H1 (cell line): ENCODE results near the gene VASN. TPM values are rescaled to one million over a fixed set of nuclear protein-coding genes. Genes with fewer than 3 reads are reported as not detected.

Experiments
- CBX5 ChIP-seq: fragments of 300-800, 300-1000 bp; sonication (generic); IDR thresholded peaks from 2 replicates; pipeline ENCODE4 v1.7.1; 2016; ENCODE audit warnings: antibody characterized with exemption, low read length, low read depth
- CHD7 ChIP-seq: fragments of 300-600 bp; sonication (generic); IDR thresholded peaks from 2 replicates; pipeline ENCODE4 v1.7.1; 2012; ENCODE audit warnings: low read length, moderate library complexity, mild to moderate bottlenecking, inconsistent platforms; ENCODE audit not compliant: insufficient replicate concordance
- CTBP2 ChIP-seq: IDR thresholded peaks from 2 replicates; pipeline ENCODE4 v1.7.0; 2011; ENCODE audit warnings: borderline replicate concordance, mild to moderate bottlenecking, moderate library complexity, mixed read lengths, low read length; ENCODE audit not compliant: insufficient read depth, insufficient read length
- HDAC6 ChIP-seq: IDR thresholded peaks from one replicate; pipeline ENCODE4 v1.7.1; 2012; ENCODE audit warnings: low read depth, mild to moderate bottlenecking, inconsistent platforms, low read length, moderate library complexity
- SAP30 ChIP-seq: fragments of 300-600 bp; sonication (generic); IDR thresholded peaks from 2 replicates; pipeline ENCODE4 v1.7.1; 2012; ENCODE audit warnings: low read length, moderate library complexity, mild to moderate bottlenecking, inconsistent platforms; ENCODE audit not compliant: insufficient read depth, insufficient replicate concordance
- SIN3A ChIP-seq, 2 experiments: IDR thresholded peaks in 1 of 2; conservative IDR thresholded peaks in 1 of 2; 2 replicates each; pipeline ENCODE4 v1.6.1; 2011 to 2012; ENCODE audit warnings: low read length in 2 of 2, improper control_type of control experiment in 1 of 2, low read depth in 1 of 2, mild to moderate bottlenecking in 1 of 2
- SIX5 ChIP-seq: IDR thresholded peaks from 2 replicates; pipeline ENCODE4 v1.6.1; 2011; ENCODE audit warnings: mild to moderate bottlenecking, low read depth, low read length
- polyA plus RNA-seq, 7 experiments: library from polyadenylated mRNA; depleted of rRNA in 3 of 7; stranded (reverse) in 5 of 7; unstranded in 2 of 7; fragments of >200 nt in 5 of 7; fragments of 200-250 nt in 2 of 7; gene quantifications; 1 replicate in 5 of 7; 2 replicates in 1 of 7; 4 replicates in 1 of 7; pipeline versions ENCODE4 v1.2.1 to v1.2.3, GENCODE V29; 2011 to 2013; ENCODE audit warnings: missing spikeins in 2 of 7, mixed read lengths in 2 of 7
- total RNA-seq: library from RNA; stranded (reverse); fragmentation: NEBNext Ultra II Directional; extraction: Animal tissue kit (Norgen Biotek cat#: 25700); gene quantifications from 2 replicates; pipeline ENCODE4 v1.2.1, GENCODE V29; 2021
- TF ChIP-seq, protein P1 (sequence below): IDR thresholded peaks from 2 replicates; pipeline ENCODE4 v1.6.1; 2011; ENCODE audit warnings: low read depth, mild to moderate bottlenecking, low read length; ENCODE audit not compliant: insufficient read depth

VASN gene
- total and polyA plus RNA-seq, 2 of the 8 experiments (the other 6 are each of a cell fraction or from before 2014, with no cell fraction given), result 9.6 to 11.3 TPM

DNA sequence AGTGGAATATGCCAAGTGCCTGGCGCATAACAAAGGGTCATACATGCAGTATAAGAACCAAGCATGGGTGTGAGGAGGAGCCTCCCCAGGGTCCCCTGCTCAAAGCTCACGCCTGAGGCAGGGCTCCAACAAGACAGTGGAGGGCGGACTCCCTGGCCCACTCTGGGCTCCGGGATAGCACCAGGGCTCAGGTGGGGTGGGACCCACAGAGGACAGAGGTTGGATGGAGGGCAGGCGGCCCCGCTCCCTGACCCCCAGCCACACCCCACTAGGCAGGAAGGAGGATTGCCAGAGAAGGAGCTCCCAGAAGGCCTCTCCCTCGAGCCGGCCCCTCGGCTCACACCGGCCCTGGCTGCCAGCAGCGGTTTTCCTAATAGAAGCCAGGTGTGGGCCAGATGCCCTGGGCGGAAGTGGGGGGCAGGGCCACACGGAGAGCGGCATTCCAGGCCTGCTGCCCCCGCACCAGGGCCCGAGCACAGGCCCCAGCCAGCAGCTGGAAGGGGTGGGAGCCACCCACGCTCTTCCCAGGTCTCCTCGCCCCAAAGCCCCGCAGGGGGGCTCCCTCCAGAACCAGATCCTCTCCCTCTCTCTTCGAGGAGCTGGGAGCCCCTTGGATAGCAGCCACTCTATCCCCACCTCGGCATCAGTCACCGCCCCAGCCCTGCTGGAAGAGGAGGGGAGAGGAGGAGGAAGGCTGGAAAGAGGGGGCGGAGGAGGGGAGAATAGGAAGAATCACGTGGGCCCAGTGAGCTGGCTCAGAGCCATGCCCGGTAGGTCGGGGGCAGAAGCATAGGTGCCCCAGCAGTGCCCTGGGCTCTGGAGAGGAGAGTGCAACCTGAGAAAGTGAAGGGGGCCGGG, 21.0 kb downstream of the VASN start (continued):
- TF ChIP-seq CHD7 (no peak), SIX5 (no peak), SAP30 (no peak), CTBP2 (peak; percentile 90), CBX5 (no peak), SIN3A (conservative IDR thresholded peaks at IDR 0.05 in 1 of 2, IDR thresholded peaks at IDR 0.05 in 1 of 2; ENCODE audit: low read depth in 1 of 2, low read length in 2 of 2) (no peak), HDAC6 (no peak)
- TF ChIP-seq, protein P1, sequence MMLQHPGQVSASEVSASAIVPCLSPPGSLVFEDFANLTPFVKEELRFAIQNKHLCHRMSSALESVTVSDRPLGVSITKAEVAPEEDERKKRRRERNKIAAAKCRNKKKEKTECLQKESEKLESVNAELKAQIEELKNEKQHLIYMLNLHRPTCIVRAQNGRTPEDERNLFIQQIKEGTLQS, result no peak
